Activated naive CD8-positive, alpha-beta T cell (primary cell): Measurements from ENCODE around the gene ZNF519.
"Not testable (repeated sequence)": the region's sequence is repeated elsewhere in the genome, so short reads cannot be mapped to it uniquely, and the experiment has no call there.

Experiments
- H3K27ac Mint-ChIP-seq: one replicate; pipeline ENCODE4 v1.8.0; 2021; ENCODE audit warnings: mixed read lengths
- H3K27me3 Mint-ChIP-seq: one replicate; pipeline ENCODE4 v1.8.0; 2021; ENCODE audit warnings: mixed read lengths
- H3K36me3 Mint-ChIP-seq: one replicate; pipeline ENCODE4 v1.8.0; 2021; ENCODE audit warnings: mixed read lengths
- H3K4me1 Mint-ChIP-seq: one replicate; pipeline ENCODE4 v1.8.0; 2021; ENCODE audit warnings: low read depth, mixed read lengths
- H3K4me3 Mint-ChIP-seq: one replicate; pipeline ENCODE4 v1.8.0; 2021; ENCODE audit warnings: mild to moderate bottlenecking, mixed read lengths
- H3K9me3 Mint-ChIP-seq: one replicate; pipeline ENCODE4 v1.8.0; 2021; ENCODE audit warnings: low read depth, mixed read lengths

ZNF519 gene

DNA sequence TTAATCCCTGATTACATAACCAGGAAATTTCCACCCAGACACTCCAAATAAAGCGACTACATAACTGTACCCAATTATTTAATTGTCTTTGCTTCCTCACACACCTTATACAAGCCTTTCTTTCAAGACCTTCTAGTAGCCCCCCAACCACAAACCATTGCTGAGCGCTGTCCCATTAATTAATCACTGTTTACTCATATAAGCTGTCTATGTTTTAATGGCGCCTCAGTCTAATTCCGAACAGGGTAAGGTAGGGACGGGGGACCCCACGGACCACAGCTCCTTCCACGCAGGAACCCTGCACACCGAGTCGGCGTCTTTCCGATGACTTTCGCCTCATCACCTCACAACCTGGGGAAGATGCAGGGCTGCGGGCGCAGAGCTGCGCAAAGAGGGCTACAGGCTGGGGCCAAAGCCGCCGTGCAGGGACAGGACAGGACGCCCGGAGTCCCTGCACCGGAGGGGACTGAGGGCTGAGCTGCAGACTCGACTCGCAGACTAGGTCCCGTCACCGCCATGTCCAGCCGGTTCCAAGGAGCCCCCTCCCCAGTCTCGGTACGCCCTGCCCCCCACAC is 452 bp downstream of the ZNF519 start:
- peak overlapping the region; percentile 83 for H3K27ac Mint-ChIP-seq
- not testable (repeated sequence) for H3K9me3 Mint-ChIP-seq, H3K36me3 Mint-ChIP-seq, H3K27me3 Mint-ChIP-seq
- H3K4me1 Mint-ChIP-seq: peaks cover 19% of the 10 kb centered on the region
- H3K4me3 Mint-ChIP-seq: peak overlapping the region; percentile 93

DNA sequence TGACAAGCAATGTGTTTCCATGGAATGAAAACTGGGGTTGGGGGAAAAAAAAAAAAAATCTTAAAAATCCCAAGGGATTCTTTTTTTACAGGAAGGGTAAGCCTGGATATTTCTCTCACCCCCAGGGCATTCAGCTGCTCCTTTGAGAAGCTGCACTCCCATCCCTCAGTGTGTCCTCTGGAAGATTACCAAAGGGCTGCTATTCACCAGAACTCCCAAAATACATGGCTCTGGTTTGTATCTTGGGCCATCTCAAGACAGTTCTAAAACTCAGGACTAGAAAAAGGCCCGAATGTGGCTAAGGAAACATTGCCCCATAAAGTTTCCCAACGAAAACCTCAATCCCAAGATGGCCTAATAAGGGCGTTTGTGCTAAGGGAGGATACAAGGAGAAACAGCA is 1.4 kb downstream of the ZNF519 start:
- not testable (repeated sequence) for H3K27ac Mint-ChIP-seq, H3K27me3 Mint-ChIP-seq, H3K9me3 Mint-ChIP-seq, H3K36me3 Mint-ChIP-seq
- Mint-ChIP-seq H3K4me1 (peaks cover 19% of the 10 kb centered on the region), H3K4me3 (peak overlapping the region; percentile 93)

DNA sequence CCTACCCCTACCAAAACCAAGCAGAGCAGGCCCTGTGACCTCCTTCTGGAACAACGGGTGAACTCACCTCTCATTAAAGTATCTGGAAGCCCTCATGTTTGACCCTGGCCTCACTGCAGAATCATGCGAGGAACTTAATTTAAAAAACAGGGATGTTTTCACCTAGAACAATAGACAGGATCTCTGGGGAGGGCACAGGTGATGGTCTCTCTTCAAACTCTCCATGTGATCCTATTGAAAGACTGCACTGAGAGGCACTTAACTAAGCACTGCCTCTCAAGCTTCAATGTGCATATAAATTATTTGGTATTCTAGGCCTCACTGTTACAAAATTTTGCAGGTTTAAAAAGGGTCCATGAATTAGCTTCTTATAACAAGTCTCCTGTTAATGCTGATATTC is 7.5 kb downstream of the ZNF519 start:
- peaks cover 3% of the 10 kb centered on the region for H3K36me3 Mint-ChIP-seq
- H3K27ac Mint-ChIP-seq: no peak overlapping the region
- H3K9me3 Mint-ChIP-seq: no peaks in the 10 kb centered on the region
- no peak overlapping the region for H3K4me3 Mint-ChIP-seq
- peaks cover 11% of the 10 kb centered on the region for H3K4me1 Mint-ChIP-seq
- no peaks in the 10 kb centered on the region for H3K27me3 Mint-ChIP-seq

- Mint-ChIP-seq H3K27me3 (no peaks in the 10 kb centered on the region), H3K9me3 (no peaks in the 10 kb centered on the region), H3K4me1 (peaks cover 2% of the 10 kb centered on the region), H3K36me3 (peaks cover 7% of the 10 kb centered on the region), H3K4me3 (no peak overlapping the region), H3K27ac (no peak overlapping the region)
Observed at GRCh38 chr18:14122097-14122496, 10.1 kb downstream of the ZNF519 start.

- no peak overlapping the region for H3K27ac Mint-ChIP-seq
- peaks cover 2% of the 10 kb centered on the region for H3K4me1 Mint-ChIP-seq
Observed at GRCh38 chr18:14120926-14121325, 11.3 kb downstream of the ZNF519 start.

DNA sequence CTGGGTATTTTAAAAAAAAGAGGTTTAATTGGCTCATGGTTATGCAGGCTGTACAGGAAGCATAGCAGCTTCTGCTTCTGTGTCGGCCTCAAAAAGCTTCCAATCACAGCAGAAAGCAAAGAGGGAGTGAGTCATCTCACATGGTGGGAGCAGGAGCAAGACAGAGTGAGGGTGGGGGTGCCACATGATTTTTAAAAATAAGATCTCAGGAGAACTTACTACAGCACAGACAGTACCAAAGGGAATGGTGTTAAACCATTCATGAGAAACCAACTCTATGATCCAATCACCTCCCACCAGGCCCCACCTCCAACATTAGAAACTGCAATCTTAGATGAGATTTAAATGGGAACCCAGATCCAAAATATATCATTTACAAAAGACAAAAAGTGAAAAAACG is 14.6 kb downstream of the ZNF519 start:
- H3K27ac Mint-ChIP-seq: no peak overlapping the region
- H3K4me3 Mint-ChIP-seq: no peak overlapping the region
- no peaks in the 10 kb centered on the region for H3K27me3 Mint-ChIP-seq
- H3K9me3 Mint-ChIP-seq: no peaks in the 10 kb centered on the region
- peaks cover 2% of the 10 kb centered on the region for H3K4me1 Mint-ChIP-seq
- peaks cover 9% of the 10 kb centered on the region for H3K36me3 Mint-ChIP-seq

More at GRCh38 chr18:14120926-14121325, 11.3 kb downstream of the ZNF519 start:
- Mint-ChIP-seq H3K4me3 (no peak overlapping the region), H3K36me3 (peaks cover 9% of the 10 kb centered on the region), H3K9me3 (no peaks in the 10 kb centered on the region), H3K27me3 (no peaks in the 10 kb centered on the region)

DNA sequence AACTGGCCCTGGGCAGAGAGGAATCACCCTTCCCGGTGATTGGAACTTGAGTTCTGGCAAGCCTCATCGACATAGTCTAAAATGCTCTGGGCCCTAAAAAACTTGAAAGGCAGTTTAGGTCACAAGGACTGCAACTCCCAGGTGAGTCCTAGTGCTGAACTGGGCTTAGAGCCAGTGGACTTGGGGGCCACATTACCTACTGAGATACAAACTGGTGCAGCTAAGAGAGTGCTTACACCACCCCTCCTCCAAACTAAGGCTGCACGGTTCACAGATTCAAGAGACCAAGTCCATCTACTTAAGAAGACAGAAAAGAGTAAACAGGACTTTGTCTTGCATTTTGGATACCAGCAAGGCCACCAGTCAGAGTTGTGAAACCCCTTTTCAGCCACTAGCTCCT is 25.3 kb downstream of the ZNF519 start:
- no peaks in the 10 kb centered on the region for H3K4me1 Mint-ChIP-seq
- H3K4me3 Mint-ChIP-seq: no peak overlapping the region
- peaks cover 3% of the 10 kb centered on the region for H3K9me3 Mint-ChIP-seq
- H3K36me3 Mint-ChIP-seq: peaks cover 23% of the 10 kb centered on the region
- H3K27me3 Mint-ChIP-seq: no peaks in the 10 kb centered on the region
- no peak overlapping the region for H3K27ac Mint-ChIP-seq

GRCh38 chr18:14104906-14105748 is 27.1 kb downstream of the ZNF519 start:
- H3K27ac Mint-ChIP-seq: no peak overlapping the region
- peaks cover 13% of the 10 kb centered on the region for H3K4me1 Mint-ChIP-seq
- peaks cover 21% of the 10 kb centered on the region for H3K36me3 Mint-ChIP-seq
- no peaks in the 10 kb centered on the region for H3K27me3 Mint-ChIP-seq
- no peak overlapping the region for H3K4me3 Mint-ChIP-seq
- H3K9me3 Mint-ChIP-seq: peaks cover 3% of the 10 kb centered on the region

GRCh38 chr18:14104201-14104600 is 28.0 kb downstream of the ZNF519 start:
- Mint-ChIP-seq H3K4me3 (no peak overlapping the region), H3K27ac (peak overlapping the region; percentile 4), H3K36me3 (peaks cover 21% of the 10 kb centered on the region), H3K27me3 (no peaks in the 10 kb centered on the region), H3K9me3 (peaks cover 3% of the 10 kb centered on the region), H3K4me1 (peaks cover 19% of the 10 kb centered on the region)

DNA sequence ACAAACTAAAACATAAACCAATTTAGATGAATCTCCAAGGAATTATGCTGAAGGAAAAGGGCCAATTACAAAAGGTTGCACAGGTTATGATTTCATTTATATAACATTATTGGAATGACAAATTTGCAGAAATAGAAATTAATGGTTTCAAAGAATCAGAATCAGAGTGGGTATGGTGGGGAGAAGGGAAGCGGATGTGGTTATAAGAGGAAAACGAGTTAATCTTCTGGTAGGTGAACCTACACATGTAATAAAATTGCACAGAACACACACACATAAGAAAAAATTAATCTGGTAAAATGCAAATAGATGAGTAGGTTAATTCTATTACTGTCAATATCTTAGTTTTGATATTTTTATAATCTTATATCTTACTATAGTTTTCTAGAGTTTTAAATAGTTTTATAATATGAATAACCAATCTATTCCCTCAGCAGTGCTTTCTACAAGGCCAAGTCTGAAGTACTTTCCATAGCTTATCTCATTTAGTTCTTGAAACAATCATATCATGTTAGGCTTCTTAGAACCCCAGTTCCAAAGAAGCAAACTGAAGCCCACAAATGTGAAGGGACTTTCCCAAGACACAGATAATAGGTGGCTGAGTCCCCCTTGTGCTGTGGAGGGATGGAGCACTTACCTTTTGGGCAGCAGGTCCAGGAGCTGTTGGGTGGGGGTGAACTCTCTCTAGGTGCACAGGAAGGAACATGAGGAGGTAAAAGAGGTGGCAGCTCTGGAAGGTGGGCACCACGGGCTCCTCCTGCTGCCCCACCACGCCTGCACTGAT is 31.5 kb downstream of the ZNF519 start:
- H3K4me3 Mint-ChIP-seq: peak overlapping the region; percentile 56
- peak overlapping the region; percentile 83 for H3K27ac Mint-ChIP-seq
- no peaks in the 10 kb centered on the region for H3K27me3 Mint-ChIP-seq
- H3K9me3 Mint-ChIP-seq: no peaks in the 10 kb centered on the region
- peaks cover 17% of the 10 kb centered on the region for H3K36me3 Mint-ChIP-seq
- peaks cover 29% of the 10 kb centered on the region for H3K4me1 Mint-ChIP-seq

DNA sequence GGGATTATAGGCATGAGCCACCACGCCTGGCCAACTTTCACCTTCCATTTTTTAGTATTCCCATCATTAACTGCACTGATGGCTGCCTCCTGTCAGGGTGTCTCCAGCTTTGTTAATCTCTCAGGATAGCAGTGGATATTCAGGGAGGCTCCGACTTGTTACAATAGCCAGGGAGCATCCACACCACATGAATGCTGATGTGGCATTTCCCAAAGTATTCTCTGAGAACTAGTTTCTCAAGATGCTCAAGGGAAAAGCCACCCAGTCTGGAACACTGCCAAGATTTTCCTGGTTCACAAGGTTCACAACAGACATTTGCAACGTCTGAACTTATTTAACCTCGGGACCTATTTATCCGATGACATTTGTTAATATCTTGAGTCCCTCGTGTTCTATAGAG is 33.8 kb downstream of the ZNF519 start:
- H3K4me3 Mint-ChIP-seq: no peak overlapping the region
- no peaks in the 10 kb centered on the region for H3K9me3 Mint-ChIP-seq
- no peak overlapping the region for H3K27ac Mint-ChIP-seq
- peaks cover 29% of the 10 kb centered on the region for H3K4me1 Mint-ChIP-seq
- H3K27me3 Mint-ChIP-seq: no peaks in the 10 kb centered on the region
- H3K36me3 Mint-ChIP-seq: peaks cover 4% of the 10 kb centered on the region

- Mint-ChIP-seq H3K27me3 (no peaks in the 10 kb centered on the region), H3K4me3 (no peak overlapping the region), H3K4me1 (peaks cover 29% of the 10 kb centered on the region), H3K36me3 (peaks cover 4% of the 10 kb centered on the region), H3K27ac (peak overlapping the region; percentile 16), H3K9me3 (no peaks in the 10 kb centered on the region)
Observed at GRCh38 chr18:14097761-14098160, 34.5 kb downstream of the ZNF519 start.

DNA sequence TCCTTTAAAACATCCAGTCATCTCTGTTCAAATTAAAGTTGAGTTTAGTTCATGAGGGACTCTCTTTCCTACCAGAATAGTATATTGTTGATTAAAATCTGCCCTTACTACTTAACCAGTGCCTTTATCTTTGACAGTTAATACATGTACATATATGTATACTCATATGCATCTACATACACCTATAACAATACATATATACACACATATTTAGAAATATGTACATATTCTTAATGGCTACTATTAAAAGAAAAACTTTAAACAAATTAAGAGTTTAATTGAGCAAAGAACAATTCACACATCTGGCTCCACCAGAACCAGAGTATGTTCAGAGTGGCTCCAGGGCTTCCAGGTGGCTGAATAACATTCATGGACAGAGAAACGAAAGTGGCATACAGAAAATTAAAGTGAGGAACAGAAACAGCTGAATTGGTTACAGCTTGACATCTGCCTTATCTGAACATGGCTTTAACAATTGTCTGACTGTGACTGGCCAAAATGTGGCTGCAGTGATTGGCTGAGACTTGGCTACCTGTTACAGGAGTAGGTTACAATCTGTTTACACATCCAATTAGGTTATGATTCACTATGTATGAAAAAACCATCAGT is 38.8 kb downstream of the ZNF519 start:
- no peak overlapping the region for H3K4me3 Mint-ChIP-seq
- H3K4me1 Mint-ChIP-seq: peaks cover 6% of the 10 kb centered on the region
- no peaks in the 10 kb centered on the region for H3K27me3 Mint-ChIP-seq
- no peaks in the 10 kb centered on the region for H3K9me3 Mint-ChIP-seq
- H3K27ac Mint-ChIP-seq: no peak overlapping the region
- H3K36me3 Mint-ChIP-seq: peaks cover 2% of the 10 kb centered on the region

GRCh38 chr18:14092625-14093306 is 39.5 kb downstream of the ZNF519 start:
- Mint-ChIP-seq H3K4me1 (peaks cover 2% of the 10 kb centered on the region), H3K36me3 (peaks cover 2% of the 10 kb centered on the region), H3K27ac (no peak overlapping the region), H3K4me3 (no peak overlapping the region), H3K27me3 (no peaks in the 10 kb centered on the region), H3K9me3 (no peaks in the 10 kb centered on the region)
